K562 (cell line): ENCODE results near the gene ENTR1.

Experiments used
- BRD4 ChIP-seq: fragments of 200-600 bp; sonication (generic); IDR thresholded peaks from 2 replicates; pipeline ENCODE4 v1.6.1; 2017; ENCODE audit warnings: inconsistent platforms
- BRF1 ChIP-seq: IDR thresholded peaks from 3 replicates; pipeline ENCODE4 v1.6.1; 2011; ENCODE audit warnings: borderline replicate concordance, mild to moderate bottlenecking; ENCODE audit not compliant: insufficient read length; ENCODE audit errors: extremely low read depth
- CTCF ChIP-seq, 3 experiments: IDR thresholded peaks in 2 of 3; conservative IDR thresholded peaks in 1 of 3; 2 replicates each; pipeline ENCODE4 v1.5.1; 2011 to 2012; ENCODE audit warnings: low read length in 3 of 3, mild to moderate bottlenecking in 3 of 3, control low read depth in 2 of 3, improper control_type of control experiment in 1 of 3, inconsistent platforms in 1 of 3, low read depth in 1 of 3, mixed read lengths in 1 of 3, moderate library complexity in 1 of 3; ENCODE audit not compliant: insufficient read depth in 2 of 3
- E2F4 ChIP-seq: sonication (generic); formaldehyde crosslinking; IDR thresholded peaks from 2 replicates; pipeline ENCODE4 v1.8.0; 2022; ENCODE audit warnings: mild to moderate bottlenecking, low read depth, missing genetic modification reagents
- E2F6 ChIP-seq, 2 experiments: IDR thresholded peaks; 2 replicates each; pipeline ENCODE4 v1.6.1; 2011; ENCODE audit warnings: borderline replicate concordance in 1 of 2, control low read depth in 1 of 2, low read depth in 1 of 2, low read length in 1 of 2, mild to moderate bottlenecking in 1 of 2, mixed read lengths in 1 of 2, moderate library complexity in 1 of 2; ENCODE audit not compliant: insufficient read depth in 1 of 2, insufficient read length in 1 of 2, poor library complexity in 1 of 2, severe bottlenecking in 1 of 2; ENCODE audit errors: extremely low read depth in 1 of 2
- FOSL1 ChIP-seq: fragments of 200-800 bp; sonication (Bioruptor generic); conservative IDR thresholded peaks from 2 replicates; pipeline ENCODE4 v1.6.1; 2016; ENCODE audit warnings: missing genetic modification characterization, missing compliant biosample characterization
- HBP1 ChIP-seq: fragments of 450-650 bp; formaldehyde crosslinking; IDR thresholded peaks from 2 replicates; pipeline ENCODE4 v1.4.0; 2022; ENCODE audit warnings: missing genetic modification characterization
- KAT8 ChIP-seq: fragments of 450-650 bp; IDR thresholded peaks from 2 replicates; pipeline ENCODE4 v1.6.1; 2016; ENCODE audit warnings: low read depth, mild to moderate bottlenecking
- NFE2 ChIP-seq: IDR thresholded peaks from 2 replicates; pipeline ENCODE4 v1.6.1; 2014; ENCODE audit warnings: antibody characterized with exemption, low read depth
- POLR2A ChIP-seq: fragments of 450-650 bp; conservative IDR thresholded peaks from 2 replicates; pipeline ENCODE4 v1.6.1; 2016
- SPI1 ChIP-seq: IDR thresholded peaks from 2 replicates; pipeline ENCODE4 v1.6.1; 2011; ENCODE audit warnings: low read depth, low read length, control low read depth, borderline replicate concordance
- YY1 ChIP-seq, 3 experiments: IDR thresholded peaks; 2 replicates each; pipeline ENCODE4 v1.6.1; 2011; ENCODE audit warnings: low read length in 2 of 3, mild to moderate bottlenecking in 2 of 3, moderate library complexity in 2 of 3, borderline replicate concordance in 1 of 3, control low read depth in 1 of 3, low read depth in 1 of 3; ENCODE audit not compliant: insufficient read depth in 3 of 3, insufficient replicate concordance in 2 of 3, control insufficient read depth in 1 of 3, insufficient read length in 1 of 3; ENCODE audit errors: extremely low read depth in 1 of 3

GRCh38 chr9:136405481-136405880 lies 4.9 kb downstream of the ENTR1 start:
- no peak for TF ChIP-seq POLR2A
- no peak for TF ChIP-seq BRF1
- no peak for TF ChIP-seq YY1 (IDR thresholded peaks at IDR 0.05; ENCODE audit: borderline replicate concordance in 1 of 3, control insufficient read depth in 1 of 3, extremely low read depth in 1 of 3, insufficient read depth in 3 of 3, insufficient read length in 1 of 3, insufficient replicate concordance in 2 of 3, low read depth in 1 of 3, low read length in 2 of 3)
- no peak for TF ChIP-seq E2F6 (IDR thresholded peaks at IDR 0.05; ENCODE audit: borderline replicate concordance in 1 of 2, extremely low read depth in 1 of 2, insufficient read depth in 1 of 2, insufficient read length in 1 of 2, low read depth in 1 of 2, low read length in 1 of 2, poor library complexity in 1 of 2, severe bottlenecking in 1 of 2)
- no peak for TF ChIP-seq KAT8
- TF ChIP-seq SPI1 = no peak
- no peak for TF ChIP-seq E2F4 (CRISPR knock-in tag)
- no peak for TF ChIP-seq BRD4
- no peak for TF ChIP-seq FOSL1 (tag)
- no peak for TF ChIP-seq HBP1 (CRISPR knock-in tag)
- TF ChIP-seq NFE2 = no peak
- no peak for TF ChIP-seq CTCF (IDR thresholded peaks at IDR 0.05 in 2 of 3, conservative IDR thresholded peaks at IDR 0.05 in 1 of 3; ENCODE audit: insufficient read depth in 2 of 3, low read depth in 1 of 3, low read length in 3 of 3)
